Upper lobe of left lung (tissue), 6 donors: Measurements from ENCODE around the gene TANC2. TPM values are rescaled to one million over a fixed set of nuclear protein-coding genes. Genes with fewer than 3 reads are reported as not detected.
A peak's percentile ranks its signal among the peaks of the same experiment; 100 is the strongest.

ENCODE experiments used
- ATAC-seq, 2 donors: fragments of 200-7000 bp; cut with Tn5 transposase; one replicate each; pipeline ENCODE4 v1.9.1; 2022; ENCODE audit warnings: mild to moderate bottlenecking in 2 of 2, moderate library complexity in 2 of 2; ENCODE audit not compliant: low FRiP score in 2 of 2
- DNase-seq, 2 donors: peaks; one replicate each; pipeline ENCODE4 v3.0.0-alpha.2; 2019 to 2020
- H3K27ac ChIP-seq, 4 donors: fragments of 200-600 bp; sonication (generic); one replicate each; pipeline ENCODE4 v1.5.1; 2016 to 2019
- H3K27me3 ChIP-seq, 4 donors: fragments of 200-600 bp; sonication (generic); one replicate each; pipeline ENCODE4 v1.5.1; 2017 to 2019
- H3K36me3 ChIP-seq, 4 donors: fragments of 200-600 bp; sonication (generic); one replicate each; pipeline ENCODE4 v1.5.1; 2016 to 2019
- H3K4me1 ChIP-seq, 4 donors: fragments of 200-600 bp; sonication (generic); one replicate each; pipeline ENCODE4 v1.5.1; 2018 to 2019
- H3K4me3 ChIP-seq, 4 donors: fragments of 200-600 bp; sonication (generic); one replicate each; pipeline ENCODE4 v1.5.1; 2017 to 2019; ENCODE audit warnings: mild to moderate bottlenecking in 2 of 4, moderate library complexity in 1 of 4
- H3K9me3 ChIP-seq, 4 donors: fragments of 200-600 bp; sonication (generic); one replicate each; pipeline ENCODE4 v1.5.1; 2018 to 2019
- EP300 ChIP-seq, 4 donors: sonication (generic); formaldehyde crosslinking; IDR thresholded peaks; one replicate each; pipeline ENCODE4 v1.5.1; 2017; ENCODE audit warnings: antibody characterized with exemption in 4 of 4, control low read depth in 2 of 4
- POLR2A ChIP-seq, 4 donors: fragments of 450-650 bp; IDR thresholded peaks; one replicate each; pipeline ENCODE4 v1.5.1; 2016 to 2017; ENCODE audit warnings: antibody characterized with exemption in 4 of 4, mild to moderate bottlenecking in 2 of 4
- POLR2AphosphoS5 ChIP-seq, 2 donors: sonication (generic); formaldehyde crosslinking; IDR thresholded peaks; one replicate each; pipeline ENCODE4 v1.5.1; 2017; ENCODE audit warnings: antibody characterized with exemption in 2 of 2
- WGBS, 2 donors: methylation state at CpG; one replicate each; pipeline ENCODE4 v1.1.5; 2017 to 2018; 5-methylcytosine and 5-hydroxymethylcytosine counted together
- total RNA-seq, 6 donors: library from RNA; depleted of rRNA in 4 of 6; stranded (reverse); fragments of >200 nt in 4 of 6; gene quantifications; one replicate each; pipeline versions ENCODE4 v1.1.0 to v1.2.1, GENCODE V29; 2016 to 2021
- TF ChIP-seq, protein P1 (sequence below), 6 experiments: fragments of 450-650 bp in 4 of 6; fragments of 200-600 bp in 2 of 6; sonication (generic) in 2 of 6; IDR thresholded peaks; one replicate each; pipeline ENCODE4 v1.5.1; 2016 to 2019; ENCODE audit warnings: antibody characterized with exemption in 6 of 6
- donor health status: DM: no; HTN: no; CAD: no; lungs with moderate emphysema.
- donor health status: DM: no; HTN: yes; CAD: no; lungs with severe emphysema.

The TANC2 gene
- total RNA-seq, 6 donors from 2014 or later: 64.9 to 134 (median 98.4) TPM

DNA sequence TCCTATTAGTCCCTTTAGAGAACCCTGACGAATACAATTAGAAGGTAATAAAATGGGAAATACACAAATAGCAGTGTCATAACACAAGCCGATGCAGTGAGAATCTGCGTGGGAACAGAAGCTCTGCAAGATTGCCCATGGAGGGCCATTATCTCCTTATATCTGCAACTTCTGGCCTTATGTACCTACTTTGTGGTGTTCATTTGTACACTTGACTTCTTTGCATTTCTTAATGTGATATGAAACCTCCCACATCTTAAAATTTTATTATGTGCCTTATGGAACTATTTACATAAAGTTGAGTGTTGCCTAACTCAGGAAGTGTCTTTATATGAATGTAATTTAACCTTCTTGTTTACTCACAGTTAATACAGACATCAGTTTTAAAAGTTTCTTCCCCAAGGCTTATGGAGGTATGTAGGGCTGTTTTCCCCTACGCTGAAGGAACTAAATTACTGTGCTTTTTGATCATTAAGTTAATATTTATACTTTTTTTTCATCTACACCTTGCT, 10.1 kb upstream of the TANC2 start:
- no peak overlapping the region for H3K4me3 ChIP-seq
- no peaks in the 10 kb centered on the region for H3K9me3 ChIP-seq
- no peaks in the 10 kb centered on the region for H3K27me3 ChIP-seq
- DNase-seq: no peak
- H3K36me3 ChIP-seq: no peaks in the 10 kb centered on the region
- no peaks in the 10 kb centered on the region for H3K4me1 ChIP-seq
- ATAC-seq: no peak
- WGBS, 2 donors: 91 to 94% methylated on average over 4 of the region's 4 CpGs
- TF ChIP-seq POLR2AphosphoS5 (IDR thresholded peaks at IDR 0.05) (no peak), POLR2A (IDR thresholded peaks at IDR 0.05) (no peak), EP300 (IDR thresholded peaks at IDR 0.05) (no peak)
- TF ChIP-seq, protein P1, sequence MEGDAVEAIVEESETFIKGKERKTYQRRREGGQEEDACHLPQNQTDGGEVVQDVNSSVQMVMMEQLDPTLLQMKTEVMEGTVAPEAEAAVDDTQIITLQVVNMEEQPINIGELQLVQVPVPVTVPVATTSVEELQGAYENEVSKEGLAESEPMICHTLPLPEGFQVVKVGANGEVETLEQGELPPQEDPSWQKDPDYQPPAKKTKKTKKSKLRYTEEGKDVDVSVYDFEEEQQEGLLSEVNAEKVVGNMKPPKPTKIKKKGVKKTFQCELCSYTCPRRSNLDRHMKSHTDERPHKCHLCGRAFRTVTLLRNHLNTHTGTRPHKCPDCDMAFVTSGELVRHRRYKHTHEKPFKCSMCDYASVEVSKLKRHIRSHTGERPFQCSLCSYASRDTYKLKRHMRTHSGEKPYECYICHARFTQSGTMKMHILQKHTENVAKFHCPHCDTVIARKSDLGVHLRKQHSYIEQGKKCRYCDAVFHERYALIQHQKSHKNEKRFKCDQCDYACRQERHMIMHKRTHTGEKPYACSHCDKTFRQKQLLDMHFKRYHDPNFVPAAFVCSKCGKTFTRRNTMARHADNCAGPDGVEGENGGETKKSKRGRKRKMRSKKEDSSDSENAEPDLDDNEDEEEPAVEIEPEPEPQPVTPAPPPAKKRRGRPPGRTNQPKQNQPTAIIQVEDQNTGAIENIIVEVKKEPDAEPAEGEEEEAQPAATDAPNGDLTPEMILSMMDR (IDR thresholded peaks at IDR 0.05): no peak
- no peak overlapping the region for H3K27ac ChIP-seq

DNA sequence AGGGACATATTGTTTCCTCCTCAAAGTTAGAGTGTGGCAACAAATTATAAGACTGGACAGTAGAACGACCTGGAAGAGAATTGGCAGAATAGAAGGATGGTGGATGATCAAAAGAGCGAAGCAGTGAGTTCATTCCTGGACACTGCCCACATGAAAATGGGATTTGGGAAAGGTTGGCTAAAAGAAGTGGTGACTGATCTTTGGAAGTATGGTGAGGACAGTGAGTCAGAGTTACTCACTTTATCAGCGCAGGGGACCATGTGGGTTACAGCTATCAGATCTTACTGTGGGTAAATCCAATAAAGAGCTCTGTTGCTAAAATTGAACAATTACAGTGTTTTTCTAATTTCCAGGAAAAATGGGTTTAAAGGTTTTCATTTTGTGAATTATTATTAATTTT, 2.7 kb upstream of the TANC2 start:
- Histone ChIP-seq H3K9me3 (no peaks in the 10 kb centered on the region), H3K4me3 (no peak overlapping the region), H3K36me3 (no peaks in the 10 kb centered on the region), H3K27ac (no peak overlapping the region), H3K27me3 (no peaks in the 10 kb centered on the region), H3K4me1 (peaks cover 10 to 23% (median 14%) of the 10 kb centered on the region in 4 donors)
- 82 to 83% methylated on average over 3 of the region's 3 CpGs for WGBS, 2 donors
- ATAC-seq (peak in 1 of 2 donors; percentile 54), DNase-seq (no peak)
- no peak for TF ChIP-seq POLR2AphosphoS5 (IDR thresholded peaks at IDR 0.05)
- TF ChIP-seq, protein P1 (IDR thresholded peaks at IDR 0.05): no peak
- TF ChIP-seq POLR2A (IDR thresholded peaks at IDR 0.05): no peak
- TF ChIP-seq EP300 (IDR thresholded peaks at IDR 0.05): no peak

DNA sequence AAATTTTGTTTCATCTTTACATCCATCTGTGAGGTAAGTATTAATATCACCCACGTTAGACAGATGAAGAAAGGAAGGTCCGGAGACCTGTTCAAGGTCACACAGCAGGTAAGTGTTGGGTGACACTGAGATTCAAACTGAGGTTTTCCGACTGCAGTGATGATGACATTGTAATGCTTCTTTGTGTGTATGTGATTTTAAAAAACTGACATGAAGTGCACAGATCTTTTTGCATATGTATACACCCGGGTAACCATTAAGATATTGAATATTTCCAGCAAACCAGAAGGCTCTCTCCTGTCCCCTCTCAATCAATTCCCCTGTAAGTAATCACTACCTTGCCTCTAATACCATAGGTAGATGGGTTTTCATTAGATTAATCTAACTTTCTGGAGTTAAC, 1.5 kb upstream of the TANC2 start:
- no peak for TF ChIP-seq EP300 (IDR thresholded peaks at IDR 0.05)
- TF ChIP-seq, protein P1 (IDR thresholded peaks at IDR 0.05): no peak
- no peak for TF ChIP-seq POLR2A (IDR thresholded peaks at IDR 0.05)
- no peak for TF ChIP-seq POLR2AphosphoS5 (IDR thresholded peaks at IDR 0.05)
- ATAC-seq (no peak), DNase-seq (no peak)
- H3K4me3 ChIP-seq: no peak overlapping the region
- H3K27me3 ChIP-seq: no peaks in the 10 kb centered on the region
- H3K4me1 ChIP-seq: peaks cover 11 to 32% (median 20%) of the 10 kb centered on the region in 4 donors
- WGBS, 2 donors: 87 to 92% methylated on average over 4 of the region's 4 CpGs
- no peaks in the 10 kb centered on the region for H3K36me3 ChIP-seq
- H3K27ac ChIP-seq: no peak overlapping the region
- H3K9me3 ChIP-seq: no peaks in the 10 kb centered on the region

DNA sequence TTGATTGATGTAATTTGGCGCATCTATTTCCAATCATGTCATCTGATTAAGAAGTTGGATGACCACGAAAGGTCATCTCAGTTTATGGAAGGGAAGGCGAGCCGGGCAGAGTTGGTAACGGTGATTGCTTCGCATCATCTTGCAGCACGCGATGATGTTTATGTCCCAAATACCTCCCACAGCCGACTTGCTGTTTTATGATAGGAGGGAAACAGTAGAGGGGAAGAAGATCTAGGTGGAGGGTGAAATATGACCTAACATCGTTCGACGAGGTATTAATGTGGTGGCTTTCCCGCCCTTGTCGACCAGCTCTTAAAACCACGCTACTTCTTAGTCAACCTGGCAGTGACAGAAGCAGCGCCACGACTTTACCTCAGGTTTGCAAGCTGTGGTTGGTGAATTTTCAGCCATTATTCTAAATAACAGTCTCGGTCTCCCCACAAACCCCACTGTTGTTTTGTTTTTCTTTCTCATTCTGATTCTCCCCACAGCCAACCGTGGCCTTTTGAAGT, 805 bp upstream of the TANC2 start:
- H3K27ac ChIP-seq: peak overlapping the region; percentile 67 to 96 (median 88)
- peak overlapping the region in 3 of 4 donors; percentile 94 to 96 (median 94) for H3K4me3 ChIP-seq

More for the DNA sequence above, 805 bp upstream of the TANC2 start:
- 67 to 69% methylated on average over 19 of the region's 19 CpGs for WGBS, 2 donors
- peaks cover 11 to 32% (median 20%) of the 10 kb centered on the region in 4 donors for H3K4me1 ChIP-seq
- no peaks in the 10 kb centered on the region for H3K36me3 ChIP-seq
- no peaks in the 10 kb centered on the region for H3K9me3 ChIP-seq
- H3K27me3 ChIP-seq: no peaks in the 10 kb centered on the region
- no peak for ATAC-seq
- DNase-seq: no peak
- no peak for TF ChIP-seq POLR2AphosphoS5 (IDR thresholded peaks at IDR 0.05)
- no peak for TF ChIP-seq EP300 (IDR thresholded peaks at IDR 0.05)
- TF ChIP-seq POLR2A (IDR thresholded peaks at IDR 0.05): no peak
- TF ChIP-seq, protein P1 (IDR thresholded peaks at IDR 0.05): no peak
